H9 (cell line): ENCODE results near the gene KRT74. TPM values are rescaled to one million over a fixed set of nuclear protein-coding genes. Genes with fewer than 3 reads are reported as not detected.

Source experiments
- DNase-seq: peaks from one replicate; pipeline ENCODE4 v3.0.0-alpha.2; 2017
- H2AFZ ChIP-seq: one replicate; pipeline ENCODE4 v1.6.1; 2013; ENCODE audit warnings: mild to moderate bottlenecking, low read length, control low read depth, moderate library complexity
- H2AK5ac ChIP-seq: 2 replicates; pipeline ENCODE4 v1.6.1; 2013; ENCODE audit warnings: low read length, control low read depth, mixed read lengths; ENCODE audit not compliant: insufficient read length
- H2BK120ac ChIP-seq: one replicate; pipeline ENCODE4 v1.6.1; 2013; ENCODE audit warnings: low read depth, mild to moderate bottlenecking, low read length, control low read depth, inconsistent platforms; ENCODE audit not compliant: poor library complexity, severe bottlenecking
- H2BK12ac ChIP-seq: 2 replicates; pipeline ENCODE4 v1.6.1; 2013; ENCODE audit warnings: low read length, control low read depth, mixed read lengths, low read depth; ENCODE audit not compliant: insufficient read length
- H2BK15ac ChIP-seq: 2 replicates; pipeline ENCODE4 v1.6.1; 2013; ENCODE audit warnings: low read depth, low read length, control low read depth
- H2BK20ac ChIP-seq: one replicate; pipeline ENCODE4 v1.6.1; 2013; ENCODE audit warnings: low read depth, mild to moderate bottlenecking, low read length, control low read depth, inconsistent platforms; ENCODE audit not compliant: poor library complexity, severe bottlenecking
- H2BK5ac ChIP-seq: 2 replicates; pipeline ENCODE4 v1.6.1; 2013; ENCODE audit warnings: low read length, control low read depth, mixed read lengths; ENCODE audit not compliant: insufficient read length
- H3K14ac ChIP-seq: 2 replicates; pipeline ENCODE4 v1.6.1; 2013; ENCODE audit warnings: low read length, control low read depth; ENCODE audit not compliant: insufficient read depth
- H3K18ac ChIP-seq: 2 replicates; pipeline ENCODE4 v1.6.1; 2013; ENCODE audit warnings: low read depth, mild to moderate bottlenecking, mixed read lengths, low read length, control low read depth; ENCODE audit not compliant: insufficient read length
- H3K23ac ChIP-seq: 2 replicates; pipeline ENCODE4 v1.6.1; 2013; ENCODE audit warnings: low read length, control low read depth, mixed read lengths, low read depth; ENCODE audit not compliant: insufficient read length
- H3K23me2 ChIP-seq: 2 replicates; pipeline ENCODE4 v1.6.1; 2013; ENCODE audit warnings: low read depth, mild to moderate bottlenecking, mixed read lengths, low read length, control low read depth; ENCODE audit not compliant: insufficient read length, poor library complexity, severe bottlenecking
- H3K27ac ChIP-seq: 2 replicates; pipeline ENCODE4 v1.5.1; 2013; ENCODE audit warnings: low read length, control low read depth, mixed read lengths, low read depth; ENCODE audit not compliant: insufficient read length
- H3K27me3 ChIP-seq: 2 replicates; pipeline ENCODE4 v1.6.1; 2013; ENCODE audit warnings: low read length, control low read depth, inconsistent platforms; ENCODE audit not compliant: insufficient read depth
- H3K4ac ChIP-seq: 2 replicates; pipeline ENCODE4 v1.6.1; 2013; ENCODE audit warnings: low read depth, mild to moderate bottlenecking, control low read depth, inconsistent platforms, low read length, moderate library complexity
- H3K4me1 ChIP-seq: 2 replicates; pipeline ENCODE4 v1.6.1; 2013; ENCODE audit warnings: low read length, control low read depth, inconsistent platforms; ENCODE audit not compliant: insufficient read depth
- H3K4me2 ChIP-seq: 2 replicates; pipeline ENCODE4 v1.6.1; 2013; ENCODE audit warnings: low read length, control low read depth, mixed read lengths; ENCODE audit not compliant: insufficient read length, insufficient read depth
- H3K56ac ChIP-seq: 2 replicates; pipeline ENCODE4 v1.6.1; 2013; ENCODE audit warnings: low read depth, mild to moderate bottlenecking, mixed read lengths, low read length, control low read depth; ENCODE audit not compliant: insufficient read length
- H3K79me1 ChIP-seq: 2 replicates; pipeline ENCODE4 v1.6.1; 2013; ENCODE audit warnings: low read depth, mild to moderate bottlenecking, moderate library complexity, low read length, control low read depth, inconsistent platforms; ENCODE audit not compliant: insufficient read depth, poor library complexity, severe bottlenecking
- H3K79me2 ChIP-seq: 2 replicates; pipeline ENCODE4 v1.6.1; 2013; ENCODE audit warnings: low read length, control low read depth, inconsistent platforms; ENCODE audit not compliant: insufficient read depth
- H3K9ac ChIP-seq: 2 replicates; pipeline ENCODE4 v1.6.1; 2013; ENCODE audit warnings: low read length, control low read depth, mixed read lengths; ENCODE audit not compliant: insufficient read length; ENCODE audit errors: extremely low read depth
- H3K9me3 ChIP-seq: one replicate; pipeline ENCODE4 v1.6.1; 2013; ENCODE audit warnings: low read depth, low read length, inconsistent platforms; ENCODE audit not compliant: control insufficient read depth
- H3T11ph ChIP-seq: one replicate; pipeline ENCODE4 v1.6.1; 2013; ENCODE audit warnings: mild to moderate bottlenecking, low read length, control low read depth, inconsistent platforms
- H4K20me1 ChIP-seq: one replicate; pipeline ENCODE4 v1.6.1; 2013; ENCODE audit not compliant: control insufficient read depth, insufficient read length, insufficient read depth
- H4K5ac ChIP-seq: 2 replicates; pipeline ENCODE4 v1.6.1; 2013; ENCODE audit warnings: low read depth, mild to moderate bottlenecking, mixed read lengths, low read length, control low read depth; ENCODE audit not compliant: insufficient read length
- H4K8ac ChIP-seq: replicated peaks from 2 replicates; pipeline ENCODE4 v1.6.1; 2013; ENCODE audit warnings: low read length, control low read depth, mixed read lengths, low read depth; ENCODE audit not compliant: insufficient read length
- H4K91ac ChIP-seq: 2 replicates; pipeline ENCODE4 v1.6.1; 2013; ENCODE audit warnings: low read depth, mild to moderate bottlenecking, moderate library complexity, mixed read lengths, low read length, control low read depth; ENCODE audit not compliant: insufficient read length
- H3K27ac Mint-ChIP-seq, 3 experiments: 2 replicates in 2 of 3; 3 replicates in 1 of 3; pipeline ENCODE4 v1.8.0; 2020 to 2021; ENCODE audit warnings: mixed read lengths in 3 of 3, mild to moderate bottlenecking in 1 of 3, moderate library complexity in 1 of 3
- H3K27me3 Mint-ChIP-seq: 2 replicates; pipeline ENCODE4 v1.8.0; 2021; ENCODE audit warnings: low read depth, mild to moderate bottlenecking, moderate library complexity, mixed read lengths
- H3K36me3 Mint-ChIP-seq, 3 experiments: 2 replicates in 2 of 3; 3 replicates in 1 of 3; pipeline ENCODE4 v1.8.0; 2020 to 2021; ENCODE audit warnings: low read depth in 3 of 3, mixed read lengths in 3 of 3; ENCODE audit not compliant: insufficient read depth in 1 of 3
- H3K4me1 Mint-ChIP-seq, 2 experiments: 2 replicates each; pipeline ENCODE4 v1.8.0; 2020; ENCODE audit warnings: mixed read lengths in 2 of 2
- H3K4me3 Mint-ChIP-seq, 2 experiments: 2 replicates in 1 of 2; 3 replicates in 1 of 2; pipeline ENCODE4 v1.8.0; 2020 to 2021; ENCODE audit warnings: mild to moderate bottlenecking in 2 of 2, mixed read lengths in 2 of 2, moderate library complexity in 1 of 2
- H3K9me3 Mint-ChIP-seq, 2 experiments: 2 replicates in 1 of 2; 3 replicates in 1 of 2; pipeline ENCODE4 v1.8.0; 2020; ENCODE audit warnings: mild to moderate bottlenecking in 2 of 2, mixed read lengths in 2 of 2, moderate library complexity in 1 of 2
- WGBS: extraction: QIAGEN DNeasy Blood & Tissue Kit; methylation state at CpG from one replicate; pipeline ENCODE4 v1.1.7; 2013; ENCODE audit warnings: missing lambda C conversion rate, low lambda C conversion rate, mixed read lengths; ENCODE audit not compliant: insufficient read length; ENCODE audit errors: extremely low coverage; 5-methylcytosine and 5-hydroxymethylcytosine counted together
- total RNA-seq: library from RNA; stranded (reverse); gene quantifications from 2 replicates; pipeline ENCODE4 v1.2.1, GENCODE V29; 2021
- TF ChIP-seq, protein P1 (sequence below): fragments of 200-600 bp; sonication (generic); conservative IDR thresholded peaks from 3 replicates; pipeline ENCODE4 v1.8.0; 2021; ENCODE audit warnings: antibody characterized with exemption, mild to moderate bottlenecking

Gene KRT74
- total RNA-seq, 1 experiment from 2014 or later = not detected

DNA sequence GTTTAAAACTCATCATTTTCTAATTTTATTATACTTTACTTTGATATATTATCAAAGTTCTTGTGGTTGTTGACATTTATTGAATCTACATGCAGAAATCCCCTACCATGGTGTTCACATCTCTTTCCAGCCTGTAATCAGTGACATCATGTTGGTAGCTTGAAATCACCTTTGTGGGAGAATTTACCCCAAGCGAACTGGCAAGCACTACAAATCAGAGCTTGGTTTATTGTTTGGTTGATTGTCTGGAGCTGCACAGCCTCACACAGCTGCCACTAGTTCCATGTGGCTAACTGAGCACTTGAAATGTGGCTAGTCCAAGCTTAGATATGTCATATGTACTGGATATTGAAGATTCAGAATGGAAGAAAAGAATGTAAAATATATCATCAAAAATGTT is 38.1 kb downstream of the KRT74 start:
- H3K4me1 ChIP-seq = no peaks in the 10 kb centered on the region
- no peaks in the 10 kb centered on the region for H3K9me3 ChIP-seq
- Mint-ChIP-seq H3K36me3 (no peaks in the 10 kb centered on the region), H3K4me3 (no peak overlapping the region), H3K27ac (no peak overlapping the region; a peak in 1 of 7 replicates), H3K27me3 (peaks cover 2% of the 10 kb centered on the region), H3K4me1 (peaks cover 5 to 6% of the 10 kb centered on the region in 2 experiments; a peak in 3 of 4 replicates), H3K9me3 (no peaks in the 10 kb centered on the region)
- TF ChIP-seq, protein P1, sequence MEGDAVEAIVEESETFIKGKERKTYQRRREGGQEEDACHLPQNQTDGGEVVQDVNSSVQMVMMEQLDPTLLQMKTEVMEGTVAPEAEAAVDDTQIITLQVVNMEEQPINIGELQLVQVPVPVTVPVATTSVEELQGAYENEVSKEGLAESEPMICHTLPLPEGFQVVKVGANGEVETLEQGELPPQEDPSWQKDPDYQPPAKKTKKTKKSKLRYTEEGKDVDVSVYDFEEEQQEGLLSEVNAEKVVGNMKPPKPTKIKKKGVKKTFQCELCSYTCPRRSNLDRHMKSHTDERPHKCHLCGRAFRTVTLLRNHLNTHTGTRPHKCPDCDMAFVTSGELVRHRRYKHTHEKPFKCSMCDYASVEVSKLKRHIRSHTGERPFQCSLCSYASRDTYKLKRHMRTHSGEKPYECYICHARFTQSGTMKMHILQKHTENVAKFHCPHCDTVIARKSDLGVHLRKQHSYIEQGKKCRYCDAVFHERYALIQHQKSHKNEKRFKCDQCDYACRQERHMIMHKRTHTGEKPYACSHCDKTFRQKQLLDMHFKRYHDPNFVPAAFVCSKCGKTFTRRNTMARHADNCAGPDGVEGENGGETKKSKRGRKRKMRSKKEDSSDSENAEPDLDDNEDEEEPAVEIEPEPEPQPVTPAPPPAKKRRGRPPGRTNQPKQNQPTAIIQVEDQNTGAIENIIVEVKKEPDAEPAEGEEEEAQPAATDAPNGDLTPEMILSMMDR = no peak
- no peaks in the 10 kb centered on the region for H3K27me3 ChIP-seq
- H3K79me2 ChIP-seq = no peaks in the 10 kb centered on the region
- no peak overlapping the region for H2AFZ ChIP-seq
- no peak overlapping the region for H3K18ac ChIP-seq
- H3K23me2 ChIP-seq = no peaks in the 10 kb centered on the region
- H2BK15ac ChIP-seq = no peak overlapping the region
- no peaks in the 10 kb centered on the region for H3K79me1 ChIP-seq
- no peak overlapping the region for H3K56ac ChIP-seq
- H3K4ac ChIP-seq = no peak overlapping the region
- no peak overlapping the region for H2BK5ac ChIP-seq
- H4K91ac ChIP-seq = no peak overlapping the region
- DNase-seq = no peak
- H3K23ac ChIP-seq = no peak overlapping the region
- no peak overlapping the region for H2BK120ac ChIP-seq
- H4K8ac ChIP-seq = no peak overlapping the region
- no peak overlapping the region for H2BK20ac ChIP-seq
- no peaks in the 10 kb centered on the region for H4K20me1 ChIP-seq
- H3K9ac ChIP-seq = no peak overlapping the region
- no peak overlapping the region for H2BK12ac ChIP-seq
- no peak overlapping the region for H3K14ac ChIP-seq
- no peak overlapping the region for H3T11ph ChIP-seq
- H2AK5ac ChIP-seq = no peak overlapping the region
- H4K5ac ChIP-seq = no peak overlapping the region
- no peak overlapping the region for H3K4me2 ChIP-seq
- H3K27ac ChIP-seq = no peak overlapping the region
- no CpG with 5 or more reads among the region's 1 CpG for WGBS
